Heart right ventricle (tissue), 16 donors: Measurements from ENCODE around the gene STARD4. TPM values are rescaled to one million over a fixed set of nuclear protein-coding genes. Genes with fewer than 3 reads are reported as not detected.
A peak's percentile ranks its signal among the peaks of the same experiment; 100 is the strongest.

Source experiments
- ATAC-seq, 8 donors: fragments of 200-7000 bp; cut with Tn5 transposase; one replicate each; pipeline ENCODE4 v1.9.1; 2020; ENCODE audit warnings: mild to moderate bottlenecking in 8 of 8, moderate library complexity in 8 of 8, moderate number of reproducible peaks in 1 of 8
- DNase-seq, 2 donors: peaks; one replicate each; pipeline ENCODE4 v3.0.0-alpha.2; 2020
- H3K27ac ChIP-seq, 10 donors: fragments of 200-600 bp; sonication (generic) in 2 of 10; one replicate each; pipeline versions ENCODE4 v1.5.0 to v1.8.0; 2020 to 2022; ENCODE audit warnings: mild to moderate bottlenecking in 3 of 10
- H3K27me3 ChIP-seq, 7 donors: fragments of 200-600 bp; one replicate each; pipeline ENCODE4 v1.8.0; 2021 to 2022; ENCODE audit warnings: mild to moderate bottlenecking in 2 of 7
- H3K36me3 ChIP-seq, 9 donors: fragments of 200-600 bp; sonication (generic) in 1 of 9; one replicate each; pipeline versions ENCODE4 v1.5.0 to v1.8.0; 2020 to 2022; ENCODE audit warnings: mild to moderate bottlenecking in 2 of 9
- H3K4me1 ChIP-seq, 9 donors: fragments of 200-600 bp; sonication (generic) in 1 of 9; one replicate each; pipeline versions ENCODE4 v1.5.0 to v1.8.0; 2020 to 2022; ENCODE audit warnings: mild to moderate bottlenecking in 4 of 9
- H3K4me3 ChIP-seq, 10 donors: fragments of 200-600 bp; sonication (generic) in 2 of 10; one replicate each; pipeline versions ENCODE4 v1.5.0 to v1.8.0; 2020 to 2022; ENCODE audit warnings: mild to moderate bottlenecking in 7 of 10, moderate library complexity in 2 of 10
- H3K9me3 ChIP-seq, 11 donors: fragments of 200-600 bp in 10 of 11; sonication (generic) in 2 of 11; one replicate each; pipeline versions ENCODE4 v1.5.0 to v1.8.0; 2013 to 2022; ENCODE audit warnings: mild to moderate bottlenecking in 2 of 11, control low read depth in 1 of 11, moderate library complexity in 1 of 11
- CTCF ChIP-seq, 9 donors: fragments of 200-600 bp; sonication (generic) in 2 of 9; IDR thresholded peaks; one replicate each; pipeline versions ENCODE4 v1.5.0 to v1.8.0; 2021 to 2022; ENCODE audit warnings: antibody characterized with exemption in 9 of 9, mild to moderate bottlenecking in 5 of 9, moderate library complexity in 1 of 9
- WGBS, 2 donors: extraction: QIAGEN DNeasy Blood & Tissue Kit; methylation state at CpG; one replicate each; pipeline ENCODE4 v1.1.7; 2013; ENCODE audit warnings: inconsistent platforms in 1 of 2; 5-methylcytosine and 5-hydroxymethylcytosine counted together
- intact Hi-C, 10 donors: fragments of 100-400 bp; cut with DNase I; formaldehyde crosslinking; loops; one replicate each; pipeline versions ENCODE4 v1.11.1 to v1.14.2; 2022
- long read RNA-seq, 3 donors: library from polyadenylated mRNA; unstranded; transcript quantifications; one replicate each; pipeline ENCODE4 v2.0.0, GENCODE V29; 2020 to 2021
- polyA plus RNA-seq, 2 donors: library from polyadenylated mRNA; stranded (reverse); fragments of 200-250 nt; gene quantifications; one replicate each; pipeline ENCODE4 v1.2.3, GENCODE V29; 2013
- total RNA-seq, 10 donors: library from RNA; stranded (reverse); fragmentation: NEBNext Ultra II Directional in 3 of 10; extraction: Animal tissue kit (Norgen Biotek cat#: 25700) in 3 of 10; gene quantifications; one replicate each; pipeline versions ENCODE4 v1.2.1 to v1.2.4, GENCODE V29; 2021 to 2023
- donor health status: Arrhythmogenic right ventricular cardiomyopathy.
- donor health status: ischemic (EF 13 %, LVEDD 7.1; RV severe dilation, severe dysfunction).
- donor health status: healthy with polysubstance abuse.
- donor health status: DM: no; HTN: yes; CAD: no.
- donor health status: DM: no; HTN: no; CAD: no.
- donor health status: ischemic (EF 25% LVEDD 6.9; RV normal size, moderate dysfunction).
- donor health status: ischemic (EF 25% LVEDD 5.7; RV mildly dilated, moderate dysfunction).
- donor health status: healthy.
- donor health status: DM: yes; HTN: yes; CAD: no.
- donor health status: Ischemic cardiomyopathy.
- donor health status: ischemic (EF 35%, LVEDD 5.7; RV mildly dilated, moderate dysfunction).
- donor health status: nonischemic (EF 11% LVEDD 7.7; RV severe dilation, severe dysfunction).
- donor health status: DM: yes; HTN: yes; CAD: no.
- donor health status: PGD.
- donor health status: ischemic (EF 29% LVEDD 5.4; RV normal size, mild dysfunction).
- donor health status: nonischemic (EF 23%, LVEDD 6.1; RV moderate dilation, normal function).

The STARD4 gene
- total RNA-seq, result 10 to 100 TPM in 3 of 10 donors, 1 to 10 TPM in 7; 3.5 to 14.0 (median 6.1) TPM
- polyA plus RNA-seq, result 1 to 10 TPM; 2.9 to 8.5 TPM
- long read RNA-seq, donor 1, partial matches to known transcripts, result 0 of 2 reads
- long read RNA-seq, donor 1, other reads (novel, unspliced or antisense), result 1 of 2 reads
- long read RNA-seq, donor 2, full-length matches to known transcripts, result 9 of 13 reads
- long read RNA-seq, donor 2, partial matches to known transcripts, result 0 of 13 reads
- long read RNA-seq, donor 2, other reads (novel, unspliced or antisense), result 4 of 13 reads
- long read RNA-seq, donor 3, full-length matches to known transcripts, result 7 of 14 reads
- long read RNA-seq, donor 3, partial matches to known transcripts, result 2 of 14 reads
- long read RNA-seq, donor 3, other reads (novel, unspliced or antisense), result 5 of 14 reads

GRCh38 chr5:111512375-111513130, at the start of gene STARD4:
TSS of gene STARD4 (minus strand) at chr5:111512535. CDS start at chr5:111507433, 5,102 bp downstream.
- peak; percentile 98 to 100 (median 99) for ATAC-seq
- no peaks in the 10 kb centered on the region for H3K36me3 ChIP-seq

GRCh38 chr5:111559680-111560079, 47.3 kb upstream of the STARD4 start:
- no peak for TF ChIP-seq CTCF (IDR thresholded peaks at IDR 0.05)

More at GRCh38 chr5:111512375-111513130, at the start of gene STARD4:
- Histone ChIP-seq H3K27ac (peak within 1 kb of the TSS; percentile 18 to 93 (median 90)), H3K4me3 (peak within 1 kb of the TSS; percentile 60 to 93 (median 86)), H3K27me3 (no peaks in the 10 kb centered on the region), H3K4me1 (peaks cover 0 to 40% (median 10%) of the 10 kb centered on the region in 9 donors), H3K9me3 (no peaks in the 10 kb centered on the region)
- WGBS, 2 donors, result 0% methylated on average over 41 of the region's 41 CpGs
- peak; percentile 92 to 97 for DNase-seq
- no peak for TF ChIP-seq CTCF (IDR thresholded peaks at IDR 0.05)
- intact Hi-C loops, result loop anchor here in 1 of 10 donors (2.0 kb wide), 1 partner anchor 38 kb away; no protein-coding TSS in a partner anchor

GRCh38 chr5:111557686-111558085, 45.4 kb upstream of the STARD4 start:
- Histone ChIP-seq H3K36me3 (no peaks in the 10 kb centered on the region), H3K27me3 (no peaks in the 10 kb centered on the region), H3K27ac (no peak overlapping the region), H3K9me3 (peaks cover 0 to 16% (median 0%) of the 10 kb centered on the region in 11 donors), H3K4me3 (no peak overlapping the region), H3K4me1 (peaks cover 0 to 8% (median 6%) of the 10 kb centered on the region in 9 donors)
- ATAC-seq (no peak), DNase-seq (no peak)
- 88 to 90% methylated on average over 1 of the region's 1 CpG for WGBS, 2 donors
- TF ChIP-seq CTCF (IDR thresholded peaks at IDR 0.05), result no peak
- intact Hi-C loops, result loop anchor here in 5 of 10 donors (10.0 kb wide), 5 partner anchors 117 to 447 kb away; partner anchors contain the start of gene NREP (in 1 of the 5)

More at GRCh38 chr5:111559680-111560079, 47.3 kb upstream of the STARD4 start:
- Histone ChIP-seq H3K36me3 (no peaks in the 10 kb centered on the region), H3K4me1 (peaks cover 0 to 21% (median 12%) of the 10 kb centered on the region in 9 donors), H3K4me3 (no peak overlapping the region), H3K9me3 (peaks cover 0 to 16% (median 0%) of the 10 kb centered on the region in 11 donors), H3K27ac (no peak overlapping the region), H3K27me3 (no peaks in the 10 kb centered on the region)
- DNase-seq (no peak), ATAC-seq (no peak)
- intact Hi-C loops, result loop anchor here in 5 of 10 donors (10.0 kb wide), 5 partner anchors 115 to 445 kb away; partner anchors contain the start of gene NREP (in 1 of the 5)

DNA sequence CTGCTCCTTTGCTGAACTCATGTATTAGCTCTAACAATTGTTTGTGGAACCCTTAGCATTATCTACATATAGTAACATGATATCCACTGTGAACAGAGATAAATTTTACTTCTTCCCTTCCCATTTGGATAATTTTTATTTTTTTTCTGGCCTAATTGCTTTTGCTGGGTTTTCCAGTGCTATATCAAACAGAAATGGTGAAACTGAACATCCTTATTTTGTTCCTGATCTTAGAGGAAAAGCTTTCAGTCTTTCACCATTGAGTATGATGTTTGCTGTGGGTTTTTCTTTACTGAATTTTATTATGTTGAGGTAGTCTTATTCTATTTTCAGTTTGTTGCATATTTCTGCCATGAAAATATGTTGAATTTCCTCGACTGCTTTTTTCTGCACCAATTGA, 44.8 kb upstream of the STARD4 start:
- Histone ChIP-seq H3K9me3 (peaks cover 0 to 16% (median 0%) of the 10 kb centered on the region in 11 donors), H3K4me1 (peaks cover 0 to 11% (median 7%) of the 10 kb centered on the region in 9 donors), H3K4me3 (no peak overlapping the region), H3K27ac (no peak overlapping the region), H3K27me3 (no peaks in the 10 kb centered on the region), H3K36me3 (no peaks in the 10 kb centered on the region)
- WGBS, 2 donors, result 90 to 96% methylated on average over 1 of the region's 1 CpG
- ATAC-seq (no peak), DNase-seq (no peak)
- TF ChIP-seq CTCF (IDR thresholded peaks at IDR 0.05), result no peak
- intact Hi-C loops, result loop anchor here in 5 of 10 donors (10.0 kb wide), 5 partner anchors 118 to 448 kb away; partner anchors contain the start of gene NREP (in 1 of the 5)
